HG03432 (cell line): ENCODE results near the gene PNMA1.

Experiments
- ATAC-seq: cut with Tn5 transposase; IDR thresholded peaks from one replicate; pipeline ENCODE4 v1.9.1; 2021; ENCODE audit warnings: mild to moderate bottlenecking, moderate library complexity; ENCODE audit not compliant: unreplicated experiment

The PNMA1 gene

GRCh38 chr14:73739174-73739898, 25.2 kb upstream of the PNMA1 start:
- no peak for ATAC-seq

- ATAC-seq: no peak
Measured at GRCh38 chr14:73738518-73739173, 24.5 kb upstream of the PNMA1 start.

- ATAC-seq: no peak
Measured at GRCh38 chr14:73736842-73737241, 22.7 kb upstream of the PNMA1 start.

- no peak for ATAC-seq
Measured at GRCh38 chr14:73732006-73732405, 17.8 kb upstream of the PNMA1 start.

- no peak for ATAC-seq
Measured at GRCh38 chr14:73731111-73731510, 16.9 kb upstream of the PNMA1 start.

GRCh38 chr14:73729556-73730265, 15.5 kb upstream of the PNMA1 start:
- ATAC-seq: no peak

GRCh38 chr14:73728717-73729330, 14.6 kb upstream of the PNMA1 start:
- peak; percentile 75 for ATAC-seq

- ATAC-seq: no peak
Measured at GRCh38 chr14:73727166-73727565, 13.0 kb upstream of the PNMA1 start.

- ATAC-seq: no peak
Measured at GRCh38 chr14:73726025-73726961, 12.1 kb upstream of the PNMA1 start.

- ATAC-seq: no peak
Measured at GRCh38 chr14:73725116-73726024, 11.2 kb upstream of the PNMA1 start.

- ATAC-seq: no peak
Measured at GRCh38 chr14:73724696-73725095, 10.5 kb upstream of the PNMA1 start.

GRCh38 chr14:73723797-73724661, 9.8 kb upstream of the PNMA1 start:
- no peak for ATAC-seq

GRCh38 chr14:73723406-73723796, 9.2 kb upstream of the PNMA1 start:
- ATAC-seq: no peak

GRCh38 chr14:73722581-73722980, 8.4 kb upstream of the PNMA1 start:
- no peak for ATAC-seq

GRCh38 chr14:73721101-73721821, 7.1 kb upstream of the PNMA1 start:
- no peak for ATAC-seq

- no peak for ATAC-seq
Measured at GRCh38 chr14:73720636-73721035, 6.5 kb upstream of the PNMA1 start.

- ATAC-seq: no peak
Measured at GRCh38 chr14:73719791-73720190, 5.6 kb upstream of the PNMA1 start.

GRCh38 chr14:73719361-73719760, 5.2 kb upstream of the PNMA1 start:
- no peak for ATAC-seq
